ENCODE data around the gene UPF1.

DNA sequence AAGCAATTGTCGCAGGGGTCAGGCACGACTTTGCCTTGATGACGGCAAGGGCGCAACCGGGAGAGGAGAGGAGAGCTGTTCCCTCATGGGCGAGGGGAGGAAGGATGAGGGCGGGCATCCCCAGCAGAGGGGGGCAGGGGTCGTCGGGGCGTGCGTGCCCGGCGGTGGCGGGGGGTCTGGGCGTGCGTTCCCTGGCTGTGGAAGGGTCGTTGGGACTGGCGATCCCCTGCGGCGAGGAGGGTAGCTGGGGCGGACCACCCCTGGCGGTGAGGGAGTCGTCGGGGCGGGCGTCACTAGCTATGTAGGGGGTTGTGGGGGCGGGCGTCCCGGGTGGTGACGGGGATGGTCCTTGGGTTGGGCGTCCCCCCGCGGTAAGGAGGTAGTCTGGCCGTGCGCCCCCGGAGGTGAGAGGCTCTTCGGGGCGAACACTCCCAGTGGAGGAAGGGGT lies 42.3 kb upstream of the UPF1 start:
- TF ChIP-seq HDAC6 (IDR thresholded peaks at IDR 0.05; ENCODE audit: low read depth, low read length) (no peak), SOX13 (IDR thresholded peaks at IDR 0.05) (no peak), SOX13 (CRISPR knock-in tag; conservative IDR thresholded peaks at IDR 0.05 in 1 of 2, IDR thresholded peaks at IDR 0.05 in 1 of 2) (no peak), POLR2A (IDR thresholded peaks at IDR 0.05; ENCODE audit: insufficient read depth in 1 of 2, low read depth in 2 of 2, low read length in 2 of 2) (no peak), TCF12 (IDR thresholded peaks at IDR 0.05) (no peak), TCF12 (CRISPR knock-in tag; IDR thresholded peaks at IDR 0.05) (no peak), TBP (CRISPR knock-in tag; IDR thresholded peaks at IDR 0.05) (no peak), ZNF605 (CRISPR knock-in tag; IDR thresholded peaks at IDR 0.05) (no peak), ZNF530 (CRISPR knock-in tag; IDR thresholded peaks at IDR 0.05; ENCODE audit: low read depth) (no peak), JUN (CRISPR knock-in tag; IDR thresholded peaks at IDR 0.05) (no peak)
- TF ChIP-seq, protein P1, sequence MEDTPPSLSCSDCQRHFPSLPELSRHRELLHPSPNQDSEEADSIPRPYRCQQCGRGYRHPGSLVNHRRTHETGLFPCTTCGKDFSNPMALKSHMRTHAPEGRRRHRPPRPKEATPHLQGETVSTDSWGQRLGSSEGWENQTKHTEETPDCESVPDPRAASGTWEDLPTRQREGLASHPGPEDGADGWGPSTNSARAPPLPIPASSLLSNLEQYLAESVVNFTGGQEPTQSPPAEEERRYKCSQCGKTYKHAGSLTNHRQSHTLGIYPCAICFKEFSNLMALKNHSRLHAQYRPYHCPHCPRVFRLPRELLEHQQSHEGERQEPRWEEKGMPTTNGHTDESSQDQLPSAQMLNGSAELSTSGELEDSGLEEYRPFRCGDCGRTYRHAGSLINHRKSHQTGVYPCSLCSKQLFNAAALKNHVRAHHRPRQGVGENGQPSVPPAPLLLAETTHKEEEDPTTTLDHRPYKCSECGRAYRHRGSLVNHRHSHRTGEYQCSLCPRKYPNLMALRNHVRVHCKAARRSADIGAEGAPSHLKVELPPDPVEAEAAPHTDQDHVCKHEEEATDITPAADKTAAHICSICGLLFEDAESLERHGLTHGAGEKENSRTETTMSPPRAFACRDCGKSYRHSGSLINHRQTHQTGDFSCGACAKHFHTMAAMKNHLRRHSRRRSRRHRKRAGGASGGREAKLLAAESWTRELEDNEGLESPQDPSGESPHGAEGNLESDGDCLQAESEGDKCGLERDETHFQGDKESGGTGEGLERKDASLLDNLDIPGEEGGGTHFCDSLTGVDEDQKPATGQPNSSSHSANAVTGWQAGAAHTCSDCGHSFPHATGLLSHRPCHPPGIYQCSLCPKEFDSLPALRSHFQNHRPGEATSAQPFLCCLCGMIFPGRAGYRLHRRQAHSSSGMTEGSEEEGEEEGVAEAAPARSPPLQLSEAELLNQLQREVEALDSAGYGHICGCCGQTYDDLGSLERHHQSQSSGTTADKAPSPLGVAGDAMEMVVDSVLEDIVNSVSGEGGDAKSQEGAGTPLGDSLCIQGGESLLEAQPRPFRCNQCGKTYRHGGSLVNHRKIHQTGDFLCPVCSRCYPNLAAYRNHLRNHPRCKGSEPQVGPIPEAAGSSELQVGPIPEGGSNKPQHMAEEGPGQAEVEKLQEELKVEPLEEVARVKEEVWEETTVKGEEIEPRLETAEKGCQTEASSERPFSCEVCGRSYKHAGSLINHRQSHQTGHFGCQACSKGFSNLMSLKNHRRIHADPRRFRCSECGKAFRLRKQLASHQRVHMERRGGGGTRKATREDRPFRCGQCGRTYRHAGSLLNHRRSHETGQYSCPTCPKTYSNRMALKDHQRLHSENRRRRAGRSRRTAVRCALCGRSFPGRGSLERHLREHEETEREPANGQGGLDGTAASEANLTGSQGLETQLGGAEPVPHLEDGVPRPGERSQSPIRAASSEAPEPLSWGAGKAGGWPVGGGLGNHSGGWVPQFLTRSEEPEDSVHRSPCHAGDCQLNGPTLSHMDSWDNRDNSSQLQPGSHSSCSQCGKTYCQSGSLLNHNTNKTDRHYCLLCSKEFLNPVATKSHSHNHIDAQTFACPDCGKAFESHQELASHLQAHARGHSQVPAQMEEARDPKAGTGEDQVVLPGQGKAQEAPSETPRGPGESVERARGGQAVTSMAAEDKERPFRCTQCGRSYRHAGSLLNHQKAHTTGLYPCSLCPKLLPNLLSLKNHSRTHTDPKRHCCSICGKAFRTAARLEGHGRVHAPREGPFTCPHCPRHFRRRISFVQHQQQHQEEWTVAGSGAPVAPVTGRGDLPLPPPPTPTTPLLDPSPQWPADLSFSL (CRISPR knock-in tag; IDR thresholded peaks at IDR 0.05): no peak

All from HepG2 (cell line).